ENCODE results near the gene FBXO15. TPM values are rescaled to one million over a fixed set of nuclear protein-coding genes. Genes with fewer than 3 reads are reported as not detected.
A peak's percentile ranks its signal among the peaks of the same experiment; 100 is the strongest.

The FBXO15 gene
- total RNA-seq, 4 donors from 2014 or later: 0.33 to 0.45 TPM; not detected in 2

GRCh38 chr18:74172697-74173433, 25.2 kb upstream of the FBXO15 start:
- no peak for DNase-seq (ENCODE audit: extremely low spot score)
- Histone ChIP-seq H3K4me3 (no peak overlapping the region), H3K9me3 (no peaks in the 10 kb centered on the region), H3K4me1 (no peaks in the 10 kb centered on the region), H3K36me3 (no peaks in the 10 kb centered on the region), H3K27ac (replicated peaks in 1 of 4) (no peak overlapping the region), H3K27me3 (peaks cover 0 to 20% (median 0%) of the 10 kb centered on the region in 4 donors)
- TF ChIP-seq POLR2AphosphoS5 (IDR thresholded peaks at IDR 0.05): no peak
- no peak for TF ChIP-seq EP300 (IDR thresholded peaks at IDR 0.05)
- TF ChIP-seq POLR2A (IDR thresholded peaks at IDR 0.05; ENCODE audit: low read depth): no peak
- TF ChIP-seq CTCF (IDR thresholded peaks at IDR 0.05): no peak
- intact Hi-C loops (cut with DNase I): no loop called here
- 85% methylated on average over 26 of the region's 27 CpGs for WGBS

- 69% methylated on average over 11 of the region's 12 CpGs for WGBS
- Histone ChIP-seq H3K27ac (replicated peaks in 1 of 4) (no peak overlapping the region), H3K36me3 (no peaks in the 10 kb centered on the region), H3K9me3 (no peaks in the 10 kb centered on the region), H3K27me3 (peaks cover 0 to 20% (median 0%) of the 10 kb centered on the region in 4 donors), H3K4me1 (no peaks in the 10 kb centered on the region), H3K4me3 (peak overlapping the region in 1 of 4 donors; percentile 32)
- TF ChIP-seq POLR2A (IDR thresholded peaks at IDR 0.05; ENCODE audit: low read depth) (no peak), EP300 (IDR thresholded peaks at IDR 0.05) (no peak), CTCF (IDR thresholded peaks at IDR 0.05) (no peak), POLR2AphosphoS5 (IDR thresholded peaks at IDR 0.05) (no peak)
- DNase-seq (ENCODE audit: extremely low spot score): no peak
- intact Hi-C loops (cut with DNase I): no loop called here
These were observed 24.4 kb upstream of the FBXO15 start for GRCh38 chr18:74171910-74172606.

- Histone ChIP-seq H3K27me3 (no peaks in the 10 kb centered on the region), H3K36me3 (peaks cover 0 to 11% (median 5%) of the 10 kb centered on the region in 4 donors), H3K4me3 (no peak overlapping the region), H3K9me3 (no peaks in the 10 kb centered on the region), H3K27ac (replicated peaks in 1 of 4) (no peak overlapping the region), H3K4me1 (no peaks in the 10 kb centered on the region)
- TF ChIP-seq CTCF (IDR thresholded peaks at IDR 0.05) (no peak), POLR2A (IDR thresholded peaks at IDR 0.05; ENCODE audit: low read depth) (no peak), EP300 (IDR thresholded peaks at IDR 0.05) (no peak), POLR2AphosphoS5 (IDR thresholded peaks at IDR 0.05) (no peak)
- no peak for DNase-seq (ENCODE audit: extremely low spot score)
- intact Hi-C loops (cut with DNase I): no loop called here
- WGBS: 59% methylated on average over 7 of the region's 7 CpGs
These were observed 18.8 kb upstream of the FBXO15 start for GRCh38 chr18:74166386-74166785.

- intact Hi-C loops (cut with DNase I): no loop called here
- TF ChIP-seq POLR2AphosphoS5 (IDR thresholded peaks at IDR 0.05) (no peak), POLR2A (IDR thresholded peaks at IDR 0.05; ENCODE audit: low read depth) (no peak), CTCF (IDR thresholded peaks at IDR 0.05) (no peak), EP300 (IDR thresholded peaks at IDR 0.05) (no peak)
- H3K9me3 ChIP-seq: no peaks in the 10 kb centered on the region
These were observed 15.5 kb upstream of the FBXO15 start for GRCh38 chr18:74163019-74163660.

More at GRCh38 chr18:74163019-74163660, 15.5 kb upstream of the FBXO15 start:
- no peak overlapping the region for H3K27ac ChIP-seq (replicated peaks in 1 of 4)
- H3K4me3 ChIP-seq: no peak overlapping the region
- DNase-seq (ENCODE audit: extremely low spot score): no peak
- H3K36me3 ChIP-seq: peaks cover 18 to 42% (median 34%) of the 10 kb centered on the region in 4 donors
- H3K27me3 ChIP-seq: no peaks in the 10 kb centered on the region
- H3K4me1 ChIP-seq: no peaks in the 10 kb centered on the region
- 68% methylated on average over 11 of the region's 11 CpGs for WGBS

Measured in esophagus muscularis mucosa (tissue), 4 donors.